GM21390 (cell line): Measurements from ENCODE around the gene EDEM1.
A peak's percentile ranks its signal among the peaks of the same experiment; 100 is the strongest.
"Not testable (repeated sequence)": the region's sequence is repeated elsewhere in the genome, so short reads cannot be mapped to it uniquely, and the experiment has no call there.

ENCODE experiments used
- ATAC-seq: cut with Tn5 transposase; IDR thresholded peaks from one replicate; pipeline ENCODE4 v1.9.1; 2021; ENCODE audit not compliant: unreplicated experiment

EDEM1 gene

GRCh38 chr3:5172018-5172417 is 15.5 kb upstream of the EDEM1 start:
- ATAC-seq: no peak

GRCh38 chr3:5179036-5179435 is 8.5 kb upstream of the EDEM1 start:
- not testable (repeated sequence) for ATAC-seq

- ATAC-seq: peak; percentile 69
These were observed 5.9 kb upstream of the EDEM1 start for GRCh38 chr3:5181469-5182141.

- not testable (repeated sequence) for ATAC-seq
These were observed 3.8 kb upstream of the EDEM1 start for GRCh38 chr3:5183714-5184113.

- ATAC-seq: no peak
These were observed 3.0 kb upstream of the EDEM1 start for GRCh38 chr3:5184499-5184898.

- no peak for ATAC-seq
These were observed 2.3 kb upstream of the EDEM1 start for GRCh38 chr3:5185093-5185673.

GRCh38 chr3:5186089-5186857 is 1.2 kb upstream of the EDEM1 start:
- peak; percentile 10 for ATAC-seq

- no peak for ATAC-seq
These were observed 700 bp upstream of the EDEM1 start for GRCh38 chr3:5186858-5187155.

GRCh38 chr3:5187920-5188418 is 462 bp downstream of the EDEM1 start:
- peak; percentile 9 for ATAC-seq

GRCh38 chr3:5188419-5189221 is 1.1 kb downstream of the EDEM1 start:
- no peak for ATAC-seq

GRCh38 chr3:5190147-5190791 is 2.8 kb downstream of the EDEM1 start:
- no peak for ATAC-seq

GRCh38 chr3:5191555-5192304 is 4.2 kb downstream of the EDEM1 start:
- ATAC-seq: no peak

GRCh38 chr3:5192571-5193365 is 5.3 kb downstream of the EDEM1 start:
- ATAC-seq: no peak

GRCh38 chr3:5194341-5194740 is 6.8 kb downstream of the EDEM1 start:
- no peak for ATAC-seq

GRCh38 chr3:5194801-5195509 is 7.4 kb downstream of the EDEM1 start:
- ATAC-seq: peak; percentile 31

- no peak for ATAC-seq
These were observed 8.1 kb downstream of the EDEM1 start for GRCh38 chr3:5195605-5196004.

- ATAC-seq: no peak
These were observed 9.5 kb downstream of the EDEM1 start for GRCh38 chr3:5197022-5197421.

- ATAC-seq: peak; percentile 62
These were observed 10.2 kb downstream of the EDEM1 start for GRCh38 chr3:5197470-5198312.
